Measurements from ENCODE around the gene PRR22. TPM values are rescaled to one million over a fixed set of nuclear protein-coding genes. Genes with fewer than 3 reads are reported as not detected.
A peak's percentile ranks its signal among the peaks of the same experiment; 100 is the strongest.

Gene PRR22
- total RNA-seq, 1 donor: 0.36 TPM

DNA sequence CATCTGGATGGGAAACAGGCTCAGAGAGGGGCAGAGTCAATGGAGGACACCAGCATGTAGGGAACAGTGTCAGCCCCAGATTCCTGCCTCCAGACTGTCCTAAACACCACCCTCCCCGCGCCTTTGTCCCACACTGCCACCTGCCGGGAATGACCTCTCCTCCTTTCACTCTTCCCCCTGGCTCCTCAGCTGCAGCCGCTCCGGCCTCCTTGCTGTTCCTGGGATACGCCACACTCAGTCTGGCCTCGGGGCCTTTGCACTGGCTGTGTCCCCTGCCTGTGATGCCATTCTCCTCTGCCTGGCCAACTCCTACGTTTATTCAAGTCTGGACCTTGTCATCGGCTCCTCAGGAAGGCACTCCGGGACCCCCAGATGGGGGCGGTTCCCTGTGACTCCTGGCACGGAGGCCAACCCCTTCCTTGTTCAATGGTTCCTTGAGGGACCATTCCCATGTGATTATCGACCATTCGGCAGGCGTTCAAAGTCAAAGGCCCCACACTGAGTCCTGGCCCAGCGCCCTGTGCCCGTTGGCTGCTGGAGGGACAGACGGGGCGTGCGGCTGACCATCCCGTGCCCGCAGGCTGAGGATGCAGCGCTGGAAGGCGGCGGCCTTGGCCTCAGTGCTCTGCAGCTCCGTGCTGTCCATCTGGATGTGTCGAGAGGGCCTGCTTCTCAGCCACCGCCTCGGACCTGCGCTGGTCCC, 39.2 kb upstream of the PRR22 start:
- DNase-seq (ENCODE audit: insufficient read length, low spot score, missing footprints): peak; percentile 78
- H2AFZ ChIP-seq (ENCODE audit: low read length): no peak overlapping the region
- no peaks in the 10 kb centered on the region for H3K79me2 ChIP-seq (ENCODE audit: insufficient read depth, low read length)
- H3K36me3 ChIP-seq (ENCODE audit: insufficient read depth, low read length): no peaks in the 10 kb centered on the region
- H3K27ac ChIP-seq (ENCODE audit: low read depth, low read length): no peak overlapping the region
- no peak overlapping the region for H3K4me2 ChIP-seq (ENCODE audit: insufficient read depth, low read length)
- peak; percentile 14 for TF ChIP-seq CTCF (IDR thresholded peaks at IDR 0.05; ENCODE audit: extremely low read depth, low read depth, low read length)
- peaks cover 6% of the 10 kb centered on the region for H3K27me3 ChIP-seq (ENCODE audit: insufficient read depth, low read length)
- no peaks in the 10 kb centered on the region for H3K9me3 ChIP-seq (ENCODE audit: low read depth, low read length)
- peaks cover 6% of the 10 kb centered on the region for H3K4me1 ChIP-seq (ENCODE audit: insufficient read depth, low read length)
- no peaks in the 10 kb centered on the region for H4K20me1 ChIP-seq (ENCODE audit: insufficient read depth, low read length)
- no peak overlapping the region for H3K4me3 ChIP-seq (ENCODE audit: insufficient read depth, low read length)

DNA sequence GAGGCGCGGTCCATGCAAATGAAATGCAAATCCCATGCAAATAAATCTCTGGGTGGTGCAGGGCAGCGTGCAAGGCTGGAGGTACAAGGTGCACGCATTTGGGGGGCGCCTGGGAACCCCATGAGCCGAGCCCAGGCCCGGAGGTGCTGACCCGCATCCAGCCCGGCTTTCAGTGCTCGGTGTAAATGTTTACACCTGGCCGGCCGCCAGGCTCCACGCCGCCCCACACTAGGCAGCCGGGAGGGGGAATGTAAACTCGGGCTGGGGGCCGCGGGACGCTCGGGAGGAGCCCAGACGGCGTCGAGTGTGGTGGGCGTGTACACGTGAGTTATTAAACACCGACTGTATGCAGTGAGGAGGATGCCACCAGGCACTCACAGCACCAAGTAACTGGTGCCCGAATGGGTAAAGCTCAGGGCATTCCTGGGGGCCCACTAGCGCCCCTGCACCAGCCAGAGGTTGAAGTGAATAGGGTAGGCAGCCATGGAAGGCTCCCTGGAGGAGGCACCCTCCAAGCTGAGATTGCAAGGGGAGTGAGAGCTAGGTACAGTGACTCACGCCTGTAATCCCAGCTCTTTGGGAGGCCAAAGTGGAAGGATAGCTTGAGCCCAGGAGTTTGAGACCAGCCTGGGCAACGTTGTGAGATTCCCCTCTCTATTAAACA, 37.8 kb upstream of the PRR22 start:
- Histone ChIP-seq H4K20me1 (ENCODE audit: insufficient read depth, low read length) (no peaks in the 10 kb centered on the region), H3K27me3 (ENCODE audit: insufficient read depth, low read length) (peaks cover 3% of the 10 kb centered on the region), H3K79me2 (ENCODE audit: insufficient read depth, low read length) (no peaks in the 10 kb centered on the region), H3K36me3 (ENCODE audit: insufficient read depth, low read length) (no peaks in the 10 kb centered on the region), H3K4me3 (ENCODE audit: insufficient read depth, low read length) (no peak overlapping the region), H3K4me2 (ENCODE audit: insufficient read depth, low read length) (no peak overlapping the region), H3K9me3 (ENCODE audit: low read depth, low read length) (no peaks in the 10 kb centered on the region), H2AFZ (ENCODE audit: low read length) (no peak overlapping the region), H3K4me1 (ENCODE audit: insufficient read depth, low read length) (no peaks in the 10 kb centered on the region), H3K27ac (ENCODE audit: low read depth, low read length) (no peak overlapping the region)
- no peak for TF ChIP-seq CTCF (IDR thresholded peaks at IDR 0.05; ENCODE audit: extremely low read depth, low read depth, low read length)
- peak; percentile 51 for DNase-seq (ENCODE audit: insufficient read length, low spot score, missing footprints)

- H3K4me3 ChIP-seq (ENCODE audit: insufficient read depth, low read length): no peak overlapping the region
- no peaks in the 10 kb centered on the region for H3K4me1 ChIP-seq (ENCODE audit: insufficient read depth, low read length)
- no peaks in the 10 kb centered on the region for H4K20me1 ChIP-seq (ENCODE audit: insufficient read depth, low read length)
- no peaks in the 10 kb centered on the region for H3K36me3 ChIP-seq (ENCODE audit: insufficient read depth, low read length)
- no peak overlapping the region for H2AFZ ChIP-seq (ENCODE audit: low read length)
- peaks cover 3% of the 10 kb centered on the region for H3K27me3 ChIP-seq (ENCODE audit: insufficient read depth, low read length)
- TF ChIP-seq CTCF (IDR thresholded peaks at IDR 0.05; ENCODE audit: extremely low read depth, low read depth, low read length): no peak
- H3K4me2 ChIP-seq (ENCODE audit: insufficient read depth, low read length): no peak overlapping the region
- no peaks in the 10 kb centered on the region for H3K9me3 ChIP-seq (ENCODE audit: low read depth, low read length)
- no peak overlapping the region for H3K27ac ChIP-seq (ENCODE audit: low read depth, low read length)
- H3K79me2 ChIP-seq (ENCODE audit: insufficient read depth, low read length): no peaks in the 10 kb centered on the region
- DNase-seq (ENCODE audit: insufficient read length, low spot score, missing footprints): peak; percentile 83
These were observed 37.1 kb upstream of the PRR22 start for GRCh38 chr19:5821521-5822180.

DNA sequence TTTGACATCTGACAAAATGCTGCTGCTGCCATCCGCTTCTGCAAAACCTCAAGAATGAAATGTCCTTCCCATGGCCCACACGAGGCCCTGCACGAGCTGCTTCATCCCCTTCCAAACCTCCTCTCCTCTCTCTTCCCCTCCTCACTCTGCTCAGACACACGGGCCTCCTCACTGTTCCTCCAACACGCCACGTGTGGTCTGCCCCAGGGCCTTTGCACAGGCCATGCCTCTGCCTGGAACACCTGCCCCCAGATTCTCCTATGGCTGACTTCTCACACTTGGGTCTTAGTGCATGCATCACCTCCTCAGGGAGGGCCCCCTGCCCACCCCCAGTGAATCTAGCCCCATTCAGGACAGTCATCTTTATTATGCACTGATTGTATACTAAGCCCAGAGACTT, 36.2 kb upstream of the PRR22 start:
- no peaks in the 10 kb centered on the region for H3K79me2 ChIP-seq (ENCODE audit: insufficient read depth, low read length)
- H3K4me1 ChIP-seq (ENCODE audit: insufficient read depth, low read length): no peaks in the 10 kb centered on the region
- peaks cover 3% of the 10 kb centered on the region for H3K27me3 ChIP-seq (ENCODE audit: insufficient read depth, low read length)
- H3K4me3 ChIP-seq (ENCODE audit: insufficient read depth, low read length): no peak overlapping the region
- no peaks in the 10 kb centered on the region for H4K20me1 ChIP-seq (ENCODE audit: insufficient read depth, low read length)
- no peak overlapping the region for H3K4me2 ChIP-seq (ENCODE audit: insufficient read depth, low read length)
- H3K27ac ChIP-seq (ENCODE audit: low read depth, low read length): no peak overlapping the region
- H2AFZ ChIP-seq (ENCODE audit: low read length): no peak overlapping the region
- no peaks in the 10 kb centered on the region for H3K36me3 ChIP-seq (ENCODE audit: insufficient read depth, low read length)
- DNase-seq (ENCODE audit: insufficient read length, low spot score, missing footprints): peak; percentile 67
- H3K9me3 ChIP-seq (ENCODE audit: low read depth, low read length): no peaks in the 10 kb centered on the region
- no peak for TF ChIP-seq CTCF (IDR thresholded peaks at IDR 0.05; ENCODE audit: extremely low read depth, low read depth, low read length)

Data from osteoblast (primary cell).